Measurements from ENCODE around the gene CTNNA2. TPM values are rescaled to one million over a fixed set of nuclear protein-coding genes. Genes with fewer than 3 reads are reported as not detected.

Gene CTNNA2
- total and polyA plus RNA-seq, 2 of the 8 experiments (the other 6 are each of a cell fraction or from before 2014, with no cell fraction given) = 3.9 to 9.0 TPM

GRCh38 chr2:80050246-80050645, 537.4 kb downstream of the CTNNA2 start:
- Histone ChIP-seq H2BK12ac (ENCODE audit: low read depth, low read length) (no peak overlapping the region), H3K18ac (ENCODE audit: extremely low read depth, low read length) (no peak overlapping the region), H4K5ac (ENCODE audit: insufficient read length, low read depth, low read length) (no peak overlapping the region), H2BK15ac (ENCODE audit: low read length) (no peak overlapping the region), H2AFZ (ENCODE audit: low read length) (no peak overlapping the region), H3K79me1 (ENCODE audit: low read depth, low read length) (no peaks in the 10 kb centered on the region), H3K79me2 (ENCODE audit: control insufficient read depth in 1 of 2, insufficient read depth in 2 of 2, low read length in 2 of 2) (no peaks in the 10 kb centered on the region), H3K4ac (replicated peaks; ENCODE audit: insufficient read length, low read depth, low read length) (no peak overlapping the region), H3K23ac (ENCODE audit: insufficient read length) (no peak overlapping the region), H4K91ac (replicated peaks; ENCODE audit: insufficient read length, low read length) (no peak overlapping the region), H2BK20ac (ENCODE audit: low read length) (no peak overlapping the region), H3K4me1 (replicated peaks in 1 of 4; ENCODE audit: control insufficient read depth in 3 of 4, insufficient read depth in 4 of 4, low read length in 3 of 4) (peaks cover 0 to 11% (median 6%) of the 10 kb centered on the region in 4 experiments; a peak in 4 of 7 replicates), H3K27me3 (replicated peaks in 1 of 4; ENCODE audit: control insufficient read depth in 3 of 4, extremely low read depth in 1 of 4, insufficient read depth in 3 of 4, low read length in 3 of 4) (no peaks in the 10 kb centered on the region), H4K20me1 (replicated peaks in 1 of 2; ENCODE audit: control insufficient read depth in 1 of 2, insufficient read depth in 2 of 2, low read length in 2 of 2) (no peaks in the 10 kb centered on the region), H2AK5ac (ENCODE audit: low read depth, low read length) (no peak overlapping the region), H3K36me3 (ENCODE audit: control insufficient read depth in 2 of 4, insufficient read depth in 4 of 4, low read length in 3 of 4) (no peaks in the 10 kb centered on the region), H3K14ac (ENCODE audit: insufficient read length) (no peak overlapping the region), H2BK120ac (replicated peaks; ENCODE audit: low read depth, low read length) (no peak overlapping the region), H3K27ac (ENCODE audit: low read depth, low read length) (no peak overlapping the region), H3K9me3 (ENCODE audit: insufficient read depth in 2 of 2, low read depth in 1 of 2, low read length in 1 of 2) (no peaks in the 10 kb centered on the region), H4K8ac (ENCODE audit: extremely low read depth, insufficient read depth, low read length) (no peak overlapping the region), H3K4me2 (ENCODE audit: insufficient read depth in 1 of 2, low read depth in 2 of 2, low read length in 2 of 2) (no peak overlapping the region), H3K4me3 (ENCODE audit: extremely low read depth in 1 of 4, insufficient read depth in 2 of 4, low read depth in 3 of 4, low read length in 4 of 4) (no peak overlapping the region), H2BK5ac (ENCODE audit: low read depth, low read length) (no peak overlapping the region), H3K56ac (replicated peaks; ENCODE audit: insufficient read length, low read depth, low read length) (no peak overlapping the region), H3K23me2 (ENCODE audit: low read depth, low read length) (no peaks in the 10 kb centered on the region), H3K9ac (replicated peaks in 1 of 4; ENCODE audit: extremely low read depth in 1 of 4, low read depth in 3 of 4, low read length in 3 of 4) (no peak overlapping the region)
- 90% methylated on average over 6 of the region's 6 CpGs; no CpG with 5 or more reads in 1 of the 2 experiments for WGBS, 2 experiments (ENCODE audit: extremely low coverage in 1 of 2, insufficient coverage in 1 of 2, insufficient read length in 1 of 2, insufficient replicate concordance in 2 of 2, low coverage in 1 of 2, low lambda C conversion rate in 2 of 2, missing lambda C conversion rate in 1 of 2)
- CTCF ChIA-PET (ENCODE audit: partially characterized antibody) = no interaction called here
- DNase-seq (ENCODE audit: low read depth in 1 of 2, low spot score in 2 of 2) = no peak
- no peak for FAIRE-seq
- POLR2A ChIA-PET (ENCODE audit: partially characterized antibody) = no interaction called here
- TF ChIP-seq CHD7 (IDR thresholded peaks at IDR 0.05; ENCODE audit: insufficient replicate concordance, low read length) = no peak

All from H1 (cell line).